Islet of Langerhans (tissue), 1 donor: ENCODE results near the gene YWHAH.
"Not testable (repeated sequence)": the region's sequence is repeated elsewhere in the genome, so short reads cannot be mapped to it uniquely, and the experiment has no call there.

Experiments used
- FAIRE-seq: peaks from one replicate; lab custom pipeline; 2011; peaks lifted over from hg19 to GRCh38; lab: Jason Lieb, UNC

YWHAH gene

DNA sequence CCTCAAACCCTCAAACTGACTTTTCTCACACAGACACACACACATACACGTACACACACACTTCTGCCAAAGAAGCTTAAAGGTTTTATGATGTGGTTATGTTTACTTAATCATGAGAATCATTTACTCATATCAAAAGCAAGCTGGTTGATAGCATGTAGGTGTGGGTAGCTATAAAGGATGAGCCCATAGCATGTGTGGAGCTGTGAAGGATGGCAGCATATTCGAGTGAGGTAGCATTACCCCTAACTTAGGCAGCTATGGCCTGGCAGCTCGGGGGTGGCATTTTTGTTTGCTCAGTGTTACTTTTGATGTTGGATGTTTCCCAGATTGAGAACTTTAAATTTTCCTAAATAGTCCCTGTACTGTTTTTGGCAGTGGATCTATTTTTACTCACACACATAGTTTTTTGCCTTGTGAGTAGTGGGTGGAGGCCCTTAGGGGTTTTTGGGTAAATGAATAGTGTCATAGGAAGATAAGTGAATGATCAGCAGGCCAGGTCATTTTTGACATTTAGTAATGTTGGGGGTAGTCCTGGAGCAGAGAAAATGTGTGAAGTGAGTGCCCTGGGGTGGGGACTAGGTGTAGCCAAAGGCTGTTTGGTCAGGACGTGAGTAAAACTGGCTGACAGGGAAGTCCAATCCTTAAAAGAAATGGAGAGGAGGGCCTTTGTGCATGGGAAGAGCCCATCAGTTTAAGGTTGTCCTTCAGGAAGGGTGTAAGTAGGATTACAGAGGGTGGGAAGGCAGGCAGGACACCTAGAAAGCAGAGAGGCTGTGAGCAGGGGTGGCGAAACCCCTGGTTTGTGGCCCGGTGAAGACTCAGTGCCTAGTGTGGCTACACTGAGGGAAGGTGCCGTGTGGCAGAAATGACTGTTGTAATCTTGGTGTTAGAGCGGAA is 7.1 kb downstream of the YWHAH start:
- FAIRE-seq, result no peak

DNA sequence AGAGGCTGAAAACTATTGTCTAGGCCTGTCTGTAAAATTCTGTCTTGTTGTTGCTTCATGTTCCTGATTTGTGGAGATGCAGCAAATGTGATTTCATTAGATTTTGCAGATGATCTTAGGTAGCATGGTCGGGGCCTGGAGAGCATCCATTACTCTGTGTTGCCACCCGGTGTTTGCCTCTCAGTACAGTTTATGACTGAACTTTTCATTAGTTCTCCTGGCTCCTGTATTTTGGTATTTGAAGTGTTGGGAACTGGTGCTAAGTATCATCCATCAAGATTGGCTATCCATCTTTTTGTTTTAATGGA is 7.7 kb downstream of the YWHAH start:
- no peak for FAIRE-seq

DNA sequence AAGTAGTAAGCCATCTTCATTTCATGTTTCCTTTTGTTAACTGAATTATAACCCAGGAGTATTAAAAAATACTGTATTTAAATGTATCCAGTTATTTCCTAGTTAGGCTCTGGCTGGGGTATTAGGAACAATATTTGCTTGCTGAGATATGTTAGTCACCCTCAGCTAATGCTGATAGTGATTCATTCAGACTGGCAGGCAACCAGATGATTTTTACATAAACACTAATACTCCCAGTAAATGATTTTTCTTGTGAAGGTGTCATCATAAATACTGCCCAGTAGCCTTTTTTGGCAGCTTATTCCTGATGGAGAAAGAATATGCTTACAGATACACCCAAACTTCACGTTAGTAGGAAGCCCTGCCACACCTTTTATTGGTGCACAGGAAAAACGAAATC is 8.1 kb downstream of the YWHAH start:
- peak; percentile 99 for FAIRE-seq

DNA sequence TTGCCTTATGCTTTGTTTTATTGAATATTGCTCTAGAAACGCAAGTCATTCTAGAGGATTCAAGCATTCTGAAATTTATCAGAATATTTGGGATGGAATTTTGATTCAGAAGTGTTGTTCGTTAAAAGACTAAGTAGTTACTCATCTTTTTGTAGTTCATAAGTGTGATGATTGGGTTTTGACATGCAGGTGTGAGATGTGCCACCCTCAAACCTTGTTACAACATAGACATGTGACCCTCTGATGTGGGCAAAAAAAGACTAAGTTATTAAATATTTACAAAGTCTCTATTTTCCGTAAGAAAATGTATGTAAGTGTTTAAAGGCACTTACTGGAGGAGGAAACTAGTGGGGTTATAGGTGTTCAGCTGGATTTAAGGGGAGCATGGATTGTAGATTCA is 8.9 kb downstream of the YWHAH start:
- FAIRE-seq, result peak; percentile 84

DNA sequence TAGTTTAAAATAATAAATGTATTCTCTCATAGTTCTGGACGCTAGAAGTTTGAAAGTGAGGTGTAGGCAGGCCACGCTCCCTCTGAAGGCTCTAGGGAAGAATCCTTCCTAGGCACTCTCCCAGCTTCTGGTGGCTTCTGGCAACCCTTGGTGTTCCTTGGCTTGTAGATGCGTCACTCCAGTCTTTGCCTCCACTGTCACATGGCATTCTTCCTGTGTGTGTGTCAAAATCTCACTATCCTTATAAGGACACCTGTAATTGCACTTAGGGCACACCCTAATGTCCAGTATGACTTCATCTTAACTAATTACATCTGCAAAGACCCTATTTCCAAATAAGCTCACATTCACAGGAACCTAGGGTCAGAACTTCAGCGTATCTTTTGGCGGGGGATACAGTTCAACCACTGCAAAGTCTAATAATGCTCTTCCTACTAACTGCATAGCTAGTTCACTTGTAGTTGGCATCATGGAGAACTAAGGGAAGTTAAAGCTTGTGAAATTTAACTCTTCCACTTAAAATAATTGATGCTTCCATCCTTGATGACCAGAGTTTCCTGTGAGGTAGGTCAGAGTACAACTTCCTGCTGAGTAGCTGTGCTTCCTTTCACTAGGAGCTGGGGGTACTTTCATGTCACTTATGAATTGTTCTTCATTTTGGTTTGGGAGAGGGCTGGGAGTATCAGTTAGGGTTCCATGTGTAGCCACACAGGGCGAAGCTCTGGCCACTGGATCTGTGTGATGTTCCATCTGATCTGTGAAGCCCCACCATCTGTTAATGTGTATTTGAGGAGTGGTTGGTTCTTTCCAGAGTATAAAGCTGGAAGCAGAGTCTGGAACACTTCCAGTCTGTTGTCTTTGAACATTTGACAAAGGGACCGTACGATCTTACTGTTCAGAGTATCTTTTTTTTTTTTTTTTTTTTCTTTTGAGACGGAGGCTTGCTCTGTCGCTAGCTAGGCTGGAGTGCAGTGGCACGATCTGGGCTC is 10.5 kb downstream of the YWHAH start:
- FAIRE-seq, result no peak

DNA sequence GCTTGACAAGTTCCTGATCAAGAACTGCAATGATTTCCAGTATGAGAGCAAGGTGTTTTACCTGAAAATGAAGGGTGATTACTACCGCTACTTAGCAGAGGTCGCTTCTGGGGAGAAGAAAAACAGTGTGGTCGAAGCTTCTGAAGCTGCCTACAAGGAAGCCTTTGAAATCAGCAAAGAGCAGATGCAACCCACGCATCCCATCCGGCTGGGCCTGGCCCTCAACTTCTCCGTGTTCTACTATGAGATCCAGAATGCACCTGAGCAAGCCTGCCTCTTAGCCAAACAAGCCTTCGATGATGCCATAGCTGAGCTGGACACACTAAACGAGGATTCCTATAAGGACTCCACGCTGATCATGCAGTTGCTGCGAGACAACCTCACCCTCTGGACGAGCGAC is 12.0 kb downstream of the YWHAH start:
- FAIRE-seq, result no peak

DNA sequence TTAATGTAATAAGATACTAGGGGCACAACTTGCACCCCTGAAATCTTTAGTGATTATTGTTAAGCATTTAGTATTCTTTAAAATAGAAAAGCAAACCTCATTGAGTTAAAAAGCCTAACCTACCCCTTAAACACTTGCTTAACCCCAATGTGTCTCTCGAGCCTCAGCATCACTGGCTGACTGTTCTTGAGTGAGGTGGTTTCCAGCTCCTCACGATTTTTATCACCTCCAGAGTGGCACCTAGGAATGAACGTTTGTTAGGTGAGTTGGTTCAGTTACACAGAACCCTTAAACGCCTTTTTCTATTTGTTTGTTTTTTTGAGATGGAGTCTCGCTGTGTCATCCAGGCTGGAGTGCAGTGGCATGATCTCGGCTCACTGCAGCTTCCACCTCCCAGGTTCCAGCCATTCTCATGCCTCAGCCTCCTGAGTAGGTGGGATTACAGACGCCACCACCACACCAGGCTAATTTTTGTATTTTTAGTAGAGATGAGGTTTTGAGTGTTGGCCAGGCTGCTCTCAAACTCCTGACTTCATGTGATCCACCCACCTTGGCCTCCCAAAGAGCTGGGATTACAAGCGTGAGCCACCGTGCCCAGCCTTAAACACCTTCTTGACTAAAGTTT is 13.7 kb downstream of the YWHAH start:
- no peak for FAIRE-seq

DNA sequence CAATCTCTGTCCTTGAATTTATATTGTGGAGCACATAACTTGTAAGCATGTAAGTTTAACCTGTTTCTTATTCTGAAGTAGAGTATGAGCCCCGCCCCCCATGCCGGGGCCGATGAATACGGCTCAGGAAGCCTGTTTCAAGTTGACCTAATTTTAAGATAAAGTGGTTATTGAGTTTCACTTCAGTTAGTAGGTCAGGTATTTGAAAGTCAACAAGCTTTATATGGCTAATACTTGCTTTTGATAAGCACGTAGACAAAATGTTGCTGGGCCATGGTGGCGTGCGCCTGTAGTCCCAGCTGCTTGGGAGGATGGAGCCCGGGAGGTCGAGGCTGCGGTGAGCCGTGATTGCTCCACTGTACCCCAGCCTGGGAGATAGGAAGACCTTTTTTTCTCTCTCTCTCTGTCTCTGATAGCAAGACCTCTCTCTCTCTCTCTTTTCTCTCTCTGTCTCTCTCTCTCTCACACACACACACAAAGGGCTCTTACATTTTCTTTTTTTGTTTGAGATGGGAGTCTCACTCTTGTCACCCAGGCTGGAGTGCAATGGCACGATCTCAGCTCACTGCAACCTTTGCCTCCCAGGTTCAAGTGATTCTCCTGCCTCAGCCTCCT is 14.4 kb downstream of the YWHAH start:
- no peak for FAIRE-seq

DNA sequence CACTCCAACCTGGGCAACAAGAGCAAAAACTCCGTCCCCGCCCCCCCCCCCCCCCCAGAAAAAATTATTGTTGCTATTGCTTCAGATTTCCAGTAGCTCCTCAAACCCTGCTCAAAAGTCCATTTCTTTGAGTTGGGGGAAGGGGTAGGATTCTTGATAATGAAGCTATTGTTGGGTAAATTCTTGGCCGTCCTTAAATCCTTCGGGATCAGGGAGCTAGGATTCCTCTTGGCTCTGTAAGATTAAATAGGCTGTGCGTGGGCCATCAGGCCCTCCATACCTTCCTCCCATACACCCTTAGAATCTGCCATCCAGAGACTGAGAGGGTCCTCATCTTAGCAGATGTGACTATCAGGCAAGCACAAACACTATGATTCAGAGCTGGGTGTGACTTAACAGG is 16.4 kb downstream of the YWHAH start:
- no peak for FAIRE-seq

DNA sequence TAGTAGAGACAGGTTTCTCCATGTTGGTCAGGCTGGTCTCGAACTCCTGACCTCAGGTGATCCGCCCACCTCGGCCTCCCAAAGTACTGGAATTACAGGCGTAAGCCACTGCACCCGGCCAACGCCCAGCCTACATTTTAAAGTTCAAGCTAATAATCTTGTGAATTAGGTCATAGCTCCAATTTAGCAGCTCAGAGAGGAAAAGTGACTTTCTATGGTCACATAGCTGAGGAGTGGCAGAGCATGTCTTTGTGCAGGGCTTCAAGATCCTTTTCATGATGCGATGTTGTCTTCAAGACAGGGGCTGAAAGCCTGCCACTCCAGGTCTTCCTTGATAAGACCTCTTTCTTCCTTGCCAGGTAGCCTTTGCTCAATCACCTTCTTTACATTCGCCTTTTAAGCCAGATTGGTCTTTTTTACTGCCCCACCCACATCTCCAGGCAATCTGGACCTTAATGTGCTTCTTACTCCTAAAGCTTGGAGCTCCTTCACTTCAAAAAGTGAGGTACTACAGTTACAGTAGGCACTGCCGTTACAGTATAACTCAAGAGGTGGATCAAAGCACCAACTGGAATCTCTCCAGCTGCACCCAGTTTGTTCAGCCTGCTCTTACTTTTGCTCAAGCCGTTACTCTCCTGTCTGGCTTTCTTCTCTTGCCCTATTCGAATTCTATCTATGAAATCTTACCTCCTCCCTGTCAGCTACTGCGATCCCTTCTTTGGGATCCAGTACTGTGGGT is 18.2 kb downstream of the YWHAH start:
- no peak for FAIRE-seq

DNA sequence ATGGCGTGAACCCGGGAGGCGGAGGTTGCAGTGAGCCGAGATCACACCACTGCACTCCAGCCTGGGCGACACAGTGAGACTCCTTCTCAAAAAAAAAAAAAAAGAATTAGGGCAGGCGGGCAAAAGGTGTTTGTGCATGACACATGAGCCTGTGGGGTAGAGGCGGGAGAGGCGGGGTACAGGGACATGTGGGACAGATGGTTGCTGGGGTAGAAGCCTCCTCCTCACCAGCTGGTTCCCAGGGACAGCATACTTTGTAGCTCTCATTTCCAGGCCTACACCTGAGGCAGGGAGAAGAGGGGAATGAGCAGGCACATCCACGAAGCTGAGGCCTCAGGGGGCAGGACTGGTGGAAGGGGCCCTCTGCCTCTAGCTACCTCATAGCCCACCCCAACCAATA is 23.7 kb downstream of the YWHAH start:
- no peak for FAIRE-seq

DNA sequence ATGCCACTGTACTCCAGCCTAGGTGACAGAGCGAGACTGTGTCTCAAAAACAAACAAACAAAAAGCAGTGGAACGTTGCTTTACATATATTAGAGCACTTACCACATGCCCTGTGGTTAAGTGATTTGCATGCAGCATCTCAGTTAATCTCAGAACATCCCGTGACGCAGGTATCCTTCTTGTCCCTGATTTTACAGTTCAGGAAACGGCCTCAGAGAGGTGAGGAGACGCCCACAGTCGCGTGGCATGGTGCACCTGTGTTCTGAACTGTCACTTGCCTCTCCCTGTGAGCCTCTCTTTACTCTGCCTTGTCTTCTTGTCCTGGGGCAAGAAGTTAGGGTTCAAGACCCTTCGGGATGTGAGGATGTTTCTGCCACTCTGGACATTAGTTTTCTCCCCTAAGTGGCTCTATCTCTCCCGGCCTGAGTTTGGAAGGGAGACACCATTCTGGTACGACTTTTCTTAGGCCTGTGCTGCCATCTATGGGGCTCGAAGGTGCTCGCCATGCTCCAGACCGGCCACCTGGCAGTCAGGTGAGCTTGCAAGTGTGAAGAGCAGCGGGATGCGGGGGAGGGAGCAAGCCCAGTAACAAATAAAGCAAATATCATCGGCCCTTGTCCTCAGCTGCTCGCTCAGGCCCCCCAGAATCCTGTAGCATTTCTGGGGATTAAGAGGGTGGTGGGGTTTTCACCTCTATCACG is 25.6 kb downstream of the YWHAH start:
- peak; percentile 96 for FAIRE-seq

DNA sequence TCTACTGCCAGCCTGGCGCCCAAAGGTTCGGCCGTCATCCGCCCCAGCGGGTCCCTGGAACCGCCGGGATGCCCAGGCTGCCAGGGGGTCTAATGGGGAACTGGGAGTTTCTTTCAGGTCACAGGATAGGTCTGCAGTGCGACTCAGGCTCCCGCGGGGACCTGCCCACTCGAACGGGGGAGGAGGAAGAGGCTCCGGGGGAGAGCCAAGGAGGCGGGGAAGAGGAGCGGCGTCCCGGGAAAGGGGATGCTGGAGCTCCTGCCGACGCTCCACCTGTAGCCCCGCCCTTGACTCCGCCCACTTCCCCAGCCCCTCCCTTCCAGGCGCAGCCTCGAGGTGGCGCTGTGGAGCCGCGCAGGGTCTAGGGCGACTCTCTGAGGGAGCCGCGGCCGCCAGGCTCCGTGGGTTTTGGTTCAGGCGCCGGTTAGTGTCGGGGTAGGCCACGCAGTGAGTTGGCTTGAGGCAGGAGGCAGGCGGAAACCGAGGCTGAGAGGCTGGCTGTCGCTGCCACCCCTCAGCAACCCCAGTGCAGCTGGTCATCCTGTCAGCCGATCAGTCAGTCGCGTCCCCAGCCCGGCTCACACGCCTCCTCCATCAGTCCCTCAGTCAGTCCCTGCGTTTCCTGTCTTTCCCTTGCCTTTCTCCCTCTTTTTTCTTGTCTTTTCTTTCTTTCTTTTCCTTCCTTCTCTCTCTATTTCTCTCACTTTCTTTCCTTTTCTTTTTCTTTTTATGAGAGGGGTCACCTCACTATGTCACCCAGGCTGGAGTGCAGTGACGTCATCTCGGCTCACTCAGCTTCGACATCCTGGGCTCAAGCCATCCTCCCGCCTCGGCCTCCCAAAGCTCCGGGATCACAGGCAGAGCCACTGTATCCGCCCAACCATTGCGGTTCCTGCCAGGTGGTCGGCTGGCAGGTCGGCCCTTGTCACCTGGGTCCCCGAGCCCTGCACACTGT is 26.4 kb downstream of the YWHAH start:
- no peak for FAIRE-seq

DNA sequence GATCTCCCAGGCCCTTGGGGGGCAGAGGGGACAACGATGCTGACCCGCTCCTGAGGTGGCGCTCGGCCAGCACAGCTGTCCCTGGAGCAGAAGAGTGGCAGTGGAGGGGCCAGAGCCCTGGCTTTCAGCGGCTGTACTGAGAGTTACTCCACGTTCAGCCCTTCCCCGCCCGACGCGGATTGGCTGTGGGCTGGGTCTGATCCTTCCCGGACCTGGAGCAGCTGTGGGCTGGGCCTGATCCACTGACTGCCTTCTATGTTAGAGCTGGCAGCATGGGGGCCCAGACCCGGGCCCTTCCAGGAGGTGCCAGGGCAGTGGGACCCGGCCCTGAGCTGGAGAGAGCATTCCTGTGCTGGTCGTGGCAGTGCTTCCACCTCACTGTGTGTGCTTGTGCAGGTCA is 27.8 kb downstream of the YWHAH start:
- FAIRE-seq, result no peak

DNA sequence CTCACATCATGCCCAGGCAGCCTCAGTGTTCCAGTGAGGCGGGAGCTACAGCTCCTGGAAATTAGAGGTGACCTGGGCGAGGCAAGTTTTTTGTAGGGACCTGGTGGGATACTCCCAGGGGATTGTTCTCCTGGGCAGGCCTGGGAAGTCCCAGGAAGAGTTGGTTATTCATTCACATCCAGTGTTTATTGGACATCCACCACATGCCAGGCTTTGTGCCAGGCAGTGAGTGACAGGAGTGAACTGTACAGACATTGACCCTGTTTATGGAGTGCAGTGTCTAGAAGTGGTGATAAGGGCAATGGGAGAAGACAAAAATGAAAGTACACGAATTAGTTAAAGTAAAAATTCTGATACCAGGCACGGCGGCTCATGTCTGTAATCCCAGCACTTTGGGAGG is 29.4 kb downstream of the YWHAH start:
- no peak for FAIRE-seq

DNA sequence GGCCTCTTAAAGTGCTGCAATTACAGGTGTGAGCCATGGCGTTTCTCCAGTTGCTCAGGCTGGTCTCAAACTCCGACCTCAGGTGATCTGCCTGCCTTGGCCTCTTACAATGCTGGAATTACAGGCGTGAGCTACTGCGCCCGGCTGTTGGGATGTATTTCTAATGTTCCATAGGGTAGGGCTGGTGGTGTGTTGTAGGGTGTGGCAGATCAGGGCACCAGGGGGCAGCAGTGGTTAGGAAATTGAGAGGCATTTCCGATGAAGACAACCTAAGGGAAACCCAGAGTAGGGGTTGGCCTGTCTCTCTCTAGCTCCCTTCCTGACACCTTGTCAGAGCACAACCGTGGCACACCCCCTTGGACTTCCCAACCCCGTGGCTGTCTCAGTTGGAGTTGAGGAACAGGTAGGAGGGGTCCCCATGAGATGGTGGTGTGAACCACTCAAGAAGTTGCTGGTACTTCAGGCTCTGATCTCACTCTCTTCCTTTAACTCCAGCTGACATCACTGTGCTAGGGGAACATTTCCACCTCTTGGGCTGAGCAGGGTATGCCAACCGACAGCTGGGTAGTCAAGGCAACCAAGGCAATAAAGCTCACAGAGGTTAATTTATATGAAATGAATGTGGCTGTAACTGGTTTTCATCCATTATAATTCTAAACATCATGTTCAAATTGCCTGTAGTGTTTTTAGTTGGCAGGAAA is 33.0 kb downstream of the YWHAH start:
- peak; percentile 91 for FAIRE-seq

DNA sequence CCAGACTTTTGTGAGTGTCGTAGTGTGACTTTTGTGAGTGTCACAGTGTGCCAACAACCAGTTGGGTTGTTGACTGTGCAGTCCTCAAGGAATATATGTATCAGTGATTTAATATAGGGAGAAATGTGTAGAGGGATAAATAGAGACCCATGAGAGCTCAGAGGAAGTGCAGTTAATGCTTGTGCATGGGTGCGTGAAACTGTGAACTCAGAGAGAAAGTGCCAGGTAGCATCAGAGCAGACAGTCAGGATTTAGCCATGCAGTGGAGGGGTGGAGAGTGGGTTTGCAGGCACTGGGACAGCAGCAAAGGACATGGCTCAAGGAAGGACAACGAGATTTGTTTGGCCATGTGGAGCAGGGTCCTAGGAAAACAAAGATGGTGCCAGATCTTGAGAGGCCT is 33.6 kb downstream of the YWHAH start:
- no peak for FAIRE-seq

DNA sequence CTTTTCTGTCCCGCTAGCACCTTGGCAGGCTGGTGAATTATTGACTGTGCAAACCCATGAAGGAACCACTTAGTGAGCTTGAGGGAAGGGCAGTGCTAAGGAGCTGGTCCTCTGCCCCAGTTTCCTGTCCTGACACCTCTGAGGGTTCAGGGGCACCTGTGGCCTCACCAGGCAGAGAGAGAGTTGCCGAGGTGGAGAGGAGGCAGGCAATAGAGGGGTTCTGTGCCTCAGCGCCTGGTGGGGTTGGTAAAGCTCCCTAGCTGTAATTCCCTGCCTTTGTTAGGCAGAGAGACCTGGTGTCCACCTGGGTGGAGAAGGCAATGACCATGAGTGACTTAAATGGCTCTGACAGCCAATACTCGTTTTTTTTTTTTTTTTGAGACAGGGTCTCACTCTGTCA is 36.3 kb downstream of the YWHAH start:
- FAIRE-seq, result no peak

DNA sequence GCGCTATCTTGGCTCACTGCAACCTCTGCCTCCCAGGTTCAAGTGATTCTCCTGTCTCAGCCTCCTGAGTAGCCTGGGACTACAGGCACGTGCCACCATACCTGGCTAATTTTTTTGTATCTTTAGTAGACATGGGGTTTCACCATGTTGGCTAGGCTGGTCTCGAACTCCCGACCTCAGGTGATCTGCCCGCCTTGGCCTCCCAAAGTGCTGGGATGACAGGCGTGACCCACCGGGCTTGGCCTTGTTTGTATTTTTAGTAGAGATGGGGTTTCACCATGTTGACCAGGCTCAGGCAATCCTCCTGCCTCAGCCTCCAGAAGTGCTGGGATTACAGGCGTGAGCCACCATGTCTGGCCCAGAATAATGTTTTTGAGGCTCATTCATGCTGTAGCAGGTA is 37.6 kb downstream of the YWHAH start:
- not testable (repeated sequence) for FAIRE-seq
